Putamen (tissue), 1 donor: ENCODE data around the gene FAM171A1.

Experiments used
- DNase-seq: peaks from one replicate; pipeline ENCODE4 v3.0.0-alpha.2; 2016; ENCODE audit warnings: low spot score

Gene FAM171A1

DNA sequence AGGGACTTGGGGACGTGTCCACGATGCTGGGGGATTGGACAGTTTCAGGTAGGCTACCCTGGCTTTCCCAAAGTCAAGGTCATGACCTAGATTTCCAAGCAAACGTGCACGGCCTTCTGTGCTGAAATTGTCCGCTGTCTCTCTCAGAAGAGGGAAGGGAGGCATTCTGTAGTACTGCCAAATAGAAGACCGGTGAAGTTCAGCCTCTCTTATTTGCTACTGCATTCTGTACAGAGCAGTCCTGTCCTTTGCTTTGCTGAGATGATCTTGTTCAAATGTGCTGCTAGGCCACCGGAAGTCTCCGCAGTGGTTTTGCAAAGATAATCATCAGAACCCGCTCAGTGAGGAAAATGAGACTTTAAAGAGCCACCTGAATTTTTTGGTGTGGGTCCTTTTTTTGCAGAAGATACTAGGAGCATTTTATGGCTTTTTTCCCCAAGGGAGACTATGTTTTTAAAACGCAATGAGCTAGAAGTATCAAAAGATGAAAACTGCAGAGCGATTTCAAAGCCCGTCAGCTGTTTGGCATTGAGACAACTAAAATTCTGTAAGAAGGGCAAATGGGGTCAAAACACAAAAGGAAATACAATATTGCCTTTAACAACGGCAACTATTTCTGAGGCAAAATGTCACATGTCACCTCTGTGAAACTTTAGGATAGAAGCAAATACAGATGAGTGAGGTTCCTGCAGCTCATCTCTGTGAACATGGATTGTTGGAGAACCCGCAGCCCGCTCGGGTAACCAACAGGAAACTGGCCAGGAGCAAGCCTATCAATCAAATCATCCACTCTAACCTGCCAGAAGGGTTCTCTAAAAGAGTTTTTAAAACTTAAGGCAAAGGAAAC, 201.3 kb downstream of the FAM171A1 start:
- no peak for DNase-seq

DNA sequence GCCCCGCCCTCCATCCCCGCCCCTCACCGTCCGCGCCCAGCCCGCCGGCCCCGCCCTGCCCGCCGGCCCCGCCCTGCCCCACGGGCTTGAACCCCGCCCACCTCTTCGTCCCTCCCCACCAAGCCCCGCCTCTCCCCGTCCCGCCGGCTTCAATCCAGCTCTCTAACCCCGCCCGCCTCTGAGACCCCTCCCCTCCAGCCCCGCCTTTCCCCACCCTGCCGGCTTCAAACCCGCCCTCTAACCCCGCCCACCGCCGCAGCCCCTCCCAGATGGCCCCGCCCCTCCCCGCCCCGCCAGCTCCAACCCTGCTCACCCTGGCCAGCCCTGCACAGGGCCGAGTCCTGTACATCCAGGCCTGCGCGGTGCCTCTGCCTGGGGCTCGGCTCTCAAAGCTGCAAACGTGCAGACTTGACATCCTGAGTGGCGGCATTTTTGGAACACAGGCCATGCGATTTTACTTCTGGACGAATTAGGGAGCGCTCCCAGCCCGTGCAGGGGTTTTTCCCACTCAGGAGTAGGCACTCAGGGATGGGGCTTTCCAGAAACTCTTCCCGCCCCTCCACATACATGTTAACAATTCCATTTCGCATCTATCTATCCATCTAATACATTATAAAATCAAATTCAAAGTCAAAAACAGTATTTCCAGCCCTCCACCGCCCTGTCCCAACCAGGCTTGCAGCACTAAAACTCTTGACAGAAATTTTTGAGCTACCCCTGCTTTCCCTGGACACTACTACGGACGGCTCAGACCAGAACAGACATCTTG, 202.1 kb downstream of the FAM171A1 start:
- peak; percentile 98 for DNase-seq

DNA sequence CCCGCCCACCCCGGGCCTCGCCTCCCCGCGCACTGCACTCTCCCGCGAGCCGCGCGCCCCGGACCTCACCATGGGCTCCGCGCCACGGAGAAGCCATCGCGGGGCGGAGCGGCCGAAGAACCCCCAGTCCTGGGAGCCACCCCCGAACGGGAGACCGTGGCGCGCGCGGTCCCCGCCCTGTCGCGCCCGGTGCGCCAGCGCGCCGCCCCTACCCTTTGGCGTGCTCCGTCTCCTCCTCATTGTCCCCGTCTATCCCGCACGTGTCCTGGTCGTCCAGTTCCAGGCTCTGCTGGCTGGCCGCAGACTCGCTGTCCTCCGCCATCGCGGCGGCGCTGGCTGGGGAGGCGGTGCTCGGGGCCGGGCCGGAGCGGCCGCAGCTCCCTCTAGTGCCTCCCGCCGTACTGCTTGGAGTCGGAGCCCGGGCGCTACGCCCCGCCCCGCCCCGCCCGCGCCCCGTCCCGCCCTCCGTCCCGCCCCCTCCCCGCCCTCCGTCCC, 202.8 kb downstream of the FAM171A1 start, which contains the start of gene NMT2:
TSS of gene NMT2 (minus strand) at position 403 of the 495 bp plus-strand sequence. CDS start at position 322, 81 bp downstream.
- DNase-seq = no peak

DNA sequence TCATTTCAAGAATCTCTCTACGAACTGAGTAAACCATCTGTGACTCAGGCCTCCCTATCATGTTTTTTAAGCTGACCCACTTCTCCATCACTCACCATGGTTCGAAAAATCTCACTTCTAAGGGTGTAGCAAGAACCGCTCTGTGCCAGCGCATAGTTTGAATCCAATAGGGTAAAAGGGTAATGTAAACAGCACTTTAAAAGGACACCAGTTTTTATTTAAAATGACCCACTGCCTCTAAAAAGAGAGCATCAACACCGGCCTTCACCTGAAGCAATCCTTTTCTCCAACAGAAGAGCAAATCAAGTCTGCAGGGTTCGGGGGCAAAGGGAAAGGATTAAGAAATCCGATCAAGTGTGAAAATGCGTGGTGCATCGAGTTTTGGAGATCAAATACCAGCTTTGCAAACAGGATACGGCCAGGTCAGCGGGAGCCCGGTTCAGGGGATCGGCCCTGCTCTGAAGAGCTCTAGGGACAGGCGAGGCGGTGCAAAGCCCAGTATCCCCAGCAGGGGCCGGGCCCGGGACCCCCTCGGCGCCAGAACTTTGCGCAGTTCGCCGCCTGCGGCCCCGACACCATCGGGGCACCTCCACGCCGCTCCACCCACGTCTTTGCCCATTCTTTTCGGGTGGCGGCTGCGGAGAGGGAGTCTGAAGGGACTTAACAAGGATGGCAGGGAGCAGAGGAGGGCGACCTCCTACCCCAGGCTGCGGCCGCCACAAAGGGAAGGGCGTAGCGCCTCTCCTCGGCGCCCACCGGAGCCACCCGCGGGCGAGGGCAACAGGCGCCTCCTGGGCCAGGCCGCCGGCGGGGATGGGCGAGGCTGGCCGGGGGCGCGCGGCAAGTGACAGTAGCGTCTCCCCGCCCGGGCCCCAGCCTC, 203.4 kb downstream of the FAM171A1 start:
- peak; percentile 28 for DNase-seq

DNA sequence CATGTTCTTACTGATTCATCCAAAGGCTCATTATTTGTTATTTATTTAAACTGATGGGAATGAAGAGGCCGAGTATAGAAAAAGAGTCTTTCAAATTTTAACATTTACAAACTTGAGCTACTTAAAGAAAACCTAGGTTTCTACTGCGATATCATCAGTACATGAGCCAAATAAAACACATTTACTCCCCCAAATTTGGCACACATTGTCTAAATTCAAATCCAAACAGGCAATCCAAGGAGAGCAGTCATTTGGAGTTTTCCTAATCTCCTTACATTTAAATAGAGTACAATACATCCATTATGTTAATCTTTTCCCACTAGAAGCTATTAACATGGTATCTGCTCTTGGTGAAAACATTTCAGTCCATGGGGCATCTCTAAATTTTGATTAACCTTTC, 204.8 kb downstream of the FAM171A1 start:
- DNase-seq = no peak

DNA sequence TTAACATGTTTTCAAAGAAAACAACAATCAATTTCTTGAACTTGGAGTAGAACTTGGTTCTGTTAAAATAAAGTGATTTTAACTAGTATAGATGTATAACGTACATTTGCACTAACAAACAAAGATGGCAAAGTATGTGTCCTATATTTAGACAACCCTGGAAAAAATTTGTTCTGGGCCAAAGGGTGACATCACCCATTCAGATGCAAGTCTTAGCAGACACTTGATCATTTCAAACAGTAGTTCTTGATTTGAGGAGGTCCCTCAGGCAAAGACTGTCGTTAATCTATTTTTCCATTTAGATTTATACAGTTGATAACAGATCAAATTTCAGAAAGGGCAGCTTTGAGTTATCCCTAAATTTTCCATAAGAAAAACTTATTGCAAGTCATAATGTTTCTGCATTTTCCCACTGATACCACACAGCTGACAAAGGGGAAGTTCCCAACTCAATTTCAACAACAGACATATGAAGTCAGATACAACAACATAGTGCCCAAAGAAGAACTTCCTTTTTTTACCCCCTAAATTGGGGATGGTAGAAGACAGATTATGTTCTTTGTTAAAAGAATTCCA, 207.7 kb downstream of the FAM171A1 start:
- no peak for DNase-seq
